Measurements from ENCODE around the gene GABRD. TPM values are rescaled to one million over a fixed set of nuclear protein-coding genes. Genes with fewer than 3 reads are reported as not detected.

The GABRD gene
- total and polyA plus RNA-seq, 2 donors from 2014 or later: 0.63 to 1.1 TPM

GRCh38 chr1:2052756-2053155, 33.6 kb downstream of the GABRD start:
- FAIRE-seq: no peak
- peak in 1 of 5 donors; percentile 49 for DNase-seq
- peaks cover 0 to 2% (median 0%) of the 10 kb centered on the region in 3 donors for H3K36me3 ChIP-seq (ENCODE audit: control insufficient read depth in 2 of 3, insufficient read depth in 3 of 3, low read length in 3 of 3)

GRCh38 chr1:2053217-2053616, 34.1 kb downstream of the GABRD start:
- H3K9ac ChIP-seq (ENCODE audit: low read length in 3 of 3): no peak overlapping the region
- H3K27me3 ChIP-seq (ENCODE audit: control insufficient read depth, insufficient read depth, low read length): peaks cover 2% of the 10 kb centered on the region
- H3K9me3 ChIP-seq (ENCODE audit: control insufficient read depth in 2 of 3, insufficient read depth in 1 of 3, low read length in 3 of 3): no peaks in the 10 kb centered on the region
- H3K4me1 ChIP-seq (ENCODE audit: control insufficient read depth in 2 of 3, insufficient read depth in 2 of 3, low read depth in 1 of 3, low read length in 3 of 3): peaks cover 0 to 11% (median 5%) of the 10 kb centered on the region in 3 donors
- no peak overlapping the region for H3K27ac ChIP-seq (ENCODE audit: low read depth in 2 of 2, low read length in 2 of 2)
- intact Hi-C loops (cut with DNase I): no loop called here
- FAIRE-seq (no peak), DNase-seq (peak in 1 of 5 donors; percentile 47)
- no peak overlapping the region for H3K4me3 ChIP-seq (ENCODE audit: low read length in 3 of 3)
- peaks cover 0 to 2% (median 0%) of the 10 kb centered on the region in 3 donors for H3K36me3 ChIP-seq (ENCODE audit: control insufficient read depth in 2 of 3, insufficient read depth in 3 of 3, low read length in 3 of 3)
- no peak for TF ChIP-seq CTCF (IDR thresholded peaks at IDR 0.05; ENCODE audit: borderline replicate concordance, extremely low read depth, insufficient read depth)

More at GRCh38 chr1:2052756-2053155, 33.6 kb downstream of the GABRD start:
- Histone ChIP-seq H3K27ac (ENCODE audit: low read depth in 2 of 2, low read length in 2 of 2) (no peak overlapping the region), H3K4me1 (ENCODE audit: control insufficient read depth in 2 of 3, insufficient read depth in 2 of 3, low read depth in 1 of 3, low read length in 3 of 3) (peaks cover 0 to 11% (median 5%) of the 10 kb centered on the region in 3 donors), H3K9ac (ENCODE audit: low read length in 3 of 3) (no peak overlapping the region), H3K4me3 (ENCODE audit: low read length in 3 of 3) (peak overlapping the region in 1 of 3 donors; percentile 68), H3K9me3 (ENCODE audit: control insufficient read depth in 2 of 3, insufficient read depth in 1 of 3, low read length in 3 of 3) (no peaks in the 10 kb centered on the region), H3K27me3 (ENCODE audit: control insufficient read depth, insufficient read depth, low read length) (peaks cover 2% of the 10 kb centered on the region)
- intact Hi-C loops (cut with DNase I): no loop called here
- no peak for TF ChIP-seq CTCF (IDR thresholded peaks at IDR 0.05; ENCODE audit: borderline replicate concordance, extremely low read depth, insufficient read depth)

GRCh38 chr1:2053784-2054376, 34.7 kb downstream of the GABRD start:
- Histone ChIP-seq H3K9ac (ENCODE audit: low read length in 3 of 3) (no peak overlapping the region), H3K4me3 (ENCODE audit: low read length in 3 of 3) (no peak overlapping the region), H3K27me3 (ENCODE audit: control insufficient read depth, insufficient read depth, low read length) (peaks cover 2% of the 10 kb centered on the region), H3K27ac (ENCODE audit: low read depth in 2 of 2, low read length in 2 of 2) (no peak overlapping the region), H3K4me1 (ENCODE audit: control insufficient read depth in 2 of 3, insufficient read depth in 2 of 3, low read depth in 1 of 3, low read length in 3 of 3) (peaks cover 0 to 11% (median 5%) of the 10 kb centered on the region in 3 donors), H3K9me3 (ENCODE audit: control insufficient read depth in 2 of 3, insufficient read depth in 1 of 3, low read length in 3 of 3) (no peaks in the 10 kb centered on the region), H3K36me3 (ENCODE audit: control insufficient read depth in 2 of 3, insufficient read depth in 3 of 3, low read length in 3 of 3) (peaks cover 0 to 2% (median 0%) of the 10 kb centered on the region in 3 donors)
- intact Hi-C loops (cut with DNase I): no loop called here
- peak in 2 of 5 donors; percentile 48 to 58 for DNase-seq
- FAIRE-seq: no peak
- TF ChIP-seq CTCF (IDR thresholded peaks at IDR 0.05; ENCODE audit: borderline replicate concordance, extremely low read depth, insufficient read depth): no peak
